ENCODE results near the gene OLFM3. TPM values are rescaled to one million over a fixed set of nuclear protein-coding genes. Genes with fewer than 3 reads are reported as not detected.

OLFM3 gene
- total and polyA plus RNA-seq, 3 donors from 2014 or later = 0.56 TPM; not detected in 2

DNA sequence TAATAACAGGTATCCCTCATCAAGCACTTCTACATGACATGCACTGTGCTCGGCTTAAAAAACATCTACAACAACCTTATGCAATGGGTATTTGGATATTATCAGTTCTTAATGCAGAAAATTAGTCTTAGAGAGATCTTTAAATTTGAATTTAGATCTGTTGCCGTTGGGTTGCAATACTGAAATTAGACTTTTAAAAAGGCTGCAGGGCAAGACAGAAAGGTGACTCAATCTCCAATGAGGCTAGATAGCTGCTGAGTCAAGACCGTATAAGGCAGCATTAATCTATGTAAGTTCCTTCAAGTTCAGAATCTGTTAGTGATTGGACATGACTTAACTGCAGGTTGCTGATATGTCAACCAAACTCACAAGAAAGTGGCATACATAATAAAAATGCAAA is 37.3 kb downstream of the OLFM3 start:
- H3K4me1 ChIP-seq = no peaks in the 10 kb centered on the region
- intact Hi-C loops (cut with DNase I; ENCODE audit: low total_unique reads) = no loop called here
- no peak for DNase-seq
- no peak overlapping the region for H3K27ac ChIP-seq
- no peak overlapping the region for H3K4me3 ChIP-seq
- TF ChIP-seq, protein P1, sequence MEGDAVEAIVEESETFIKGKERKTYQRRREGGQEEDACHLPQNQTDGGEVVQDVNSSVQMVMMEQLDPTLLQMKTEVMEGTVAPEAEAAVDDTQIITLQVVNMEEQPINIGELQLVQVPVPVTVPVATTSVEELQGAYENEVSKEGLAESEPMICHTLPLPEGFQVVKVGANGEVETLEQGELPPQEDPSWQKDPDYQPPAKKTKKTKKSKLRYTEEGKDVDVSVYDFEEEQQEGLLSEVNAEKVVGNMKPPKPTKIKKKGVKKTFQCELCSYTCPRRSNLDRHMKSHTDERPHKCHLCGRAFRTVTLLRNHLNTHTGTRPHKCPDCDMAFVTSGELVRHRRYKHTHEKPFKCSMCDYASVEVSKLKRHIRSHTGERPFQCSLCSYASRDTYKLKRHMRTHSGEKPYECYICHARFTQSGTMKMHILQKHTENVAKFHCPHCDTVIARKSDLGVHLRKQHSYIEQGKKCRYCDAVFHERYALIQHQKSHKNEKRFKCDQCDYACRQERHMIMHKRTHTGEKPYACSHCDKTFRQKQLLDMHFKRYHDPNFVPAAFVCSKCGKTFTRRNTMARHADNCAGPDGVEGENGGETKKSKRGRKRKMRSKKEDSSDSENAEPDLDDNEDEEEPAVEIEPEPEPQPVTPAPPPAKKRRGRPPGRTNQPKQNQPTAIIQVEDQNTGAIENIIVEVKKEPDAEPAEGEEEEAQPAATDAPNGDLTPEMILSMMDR (IDR thresholded peaks at IDR 0.05) = no peak
- no peak for TF ChIP-seq POLR2A (IDR thresholded peaks at IDR 0.05)
- H3K27me3 ChIP-seq = no peaks in the 10 kb centered on the region
- 78% methylated on average over 3 of the region's 3 CpGs for WGBS, 2 donors
- no peaks in the 10 kb centered on the region for H3K9me3 ChIP-seq
- no peaks in the 10 kb centered on the region for H3K36me3 ChIP-seq (ENCODE audit: low read depth, missing control alignments)

DNA sequence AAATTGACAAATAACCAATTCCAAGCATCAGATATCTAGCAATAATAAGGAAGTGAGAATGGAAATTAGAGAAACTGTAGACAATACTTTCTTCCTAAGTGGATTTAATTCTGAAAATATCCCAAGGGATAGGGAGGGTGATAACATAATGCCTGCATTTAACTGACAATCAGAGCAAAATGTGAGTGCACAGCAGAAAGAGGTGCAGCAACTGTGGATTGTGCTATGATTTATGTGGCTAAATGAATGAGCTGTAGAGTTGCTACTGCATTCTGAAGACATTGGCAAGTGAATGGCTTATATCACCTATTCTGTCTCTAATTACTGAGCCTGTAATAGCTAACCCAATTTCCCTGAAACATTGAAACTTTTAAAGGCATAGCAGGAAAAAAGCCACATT is 39.0 kb downstream of the OLFM3 start:
- TF ChIP-seq, protein P1 (IDR thresholded peaks at IDR 0.05) = no peak
- no peak for TF ChIP-seq POLR2A (IDR thresholded peaks at IDR 0.05)
- Histone ChIP-seq H3K27ac (no peak overlapping the region), H3K36me3 (ENCODE audit: low read depth, missing control alignments) (no peaks in the 10 kb centered on the region), H3K4me3 (no peak overlapping the region), H3K27me3 (no peaks in the 10 kb centered on the region), H3K9me3 (no peaks in the 10 kb centered on the region), H3K4me1 (no peaks in the 10 kb centered on the region)
- intact Hi-C loops (cut with DNase I; ENCODE audit: low total_unique reads) = no loop called here
- DNase-seq = no peak

- Histone ChIP-seq H3K9me3 (no peaks in the 10 kb centered on the region), H3K4me1 (no peaks in the 10 kb centered on the region), H3K27ac (no peak overlapping the region), H3K36me3 (ENCODE audit: low read depth, missing control alignments) (no peaks in the 10 kb centered on the region), H3K4me3 (no peak overlapping the region), H3K27me3 (no peaks in the 10 kb centered on the region)
- intact Hi-C loops (cut with DNase I; ENCODE audit: low total_unique reads) = no loop called here
- no peak for DNase-seq
- TF ChIP-seq, protein P1 (IDR thresholded peaks at IDR 0.05) = no peak
- no peak for TF ChIP-seq POLR2A (IDR thresholded peaks at IDR 0.05)
- WGBS, 2 donors = 32 to 41% methylated on average over 1 of the region's 1 CpG
These were observed 43.1 kb downstream of the OLFM3 start for GRCh38 chr1:101953623-101954022.

DNA sequence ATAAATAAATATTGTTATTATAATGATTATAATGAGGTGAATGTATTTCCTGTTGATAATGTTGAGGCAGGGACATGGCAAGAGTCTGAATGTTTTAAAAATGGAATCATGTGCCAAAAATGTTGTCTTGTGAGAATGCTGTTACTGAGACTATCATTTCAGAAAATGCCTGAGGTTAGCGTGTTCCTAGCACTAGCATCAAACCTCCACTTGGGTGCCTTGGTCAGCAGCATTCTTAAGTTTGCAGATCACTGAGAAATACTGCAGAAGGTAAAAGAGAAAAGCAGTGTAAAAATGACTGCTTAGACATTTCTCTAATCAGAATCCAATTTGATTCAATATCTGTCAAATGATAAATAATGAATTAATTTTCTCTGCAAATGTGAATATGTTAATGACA is 50.8 kb downstream of the OLFM3 start:
- no peaks in the 10 kb centered on the region for H3K4me1 ChIP-seq
- H3K27ac ChIP-seq = no peak overlapping the region
- H3K27me3 ChIP-seq = no peaks in the 10 kb centered on the region
- DNase-seq = no peak
- no peak overlapping the region for H3K4me3 ChIP-seq
- no peaks in the 10 kb centered on the region for H3K36me3 ChIP-seq (ENCODE audit: low read depth, missing control alignments)
- WGBS, 2 donors = 53 to 62% methylated on average over 1 of the region's 1 CpG
- intact Hi-C loops (cut with DNase I; ENCODE audit: low total_unique reads) = no loop called here
- no peaks in the 10 kb centered on the region for H3K9me3 ChIP-seq
- TF ChIP-seq, protein P1 (IDR thresholded peaks at IDR 0.05) = no peak
- no peak for TF ChIP-seq POLR2A (IDR thresholded peaks at IDR 0.05)

DNA sequence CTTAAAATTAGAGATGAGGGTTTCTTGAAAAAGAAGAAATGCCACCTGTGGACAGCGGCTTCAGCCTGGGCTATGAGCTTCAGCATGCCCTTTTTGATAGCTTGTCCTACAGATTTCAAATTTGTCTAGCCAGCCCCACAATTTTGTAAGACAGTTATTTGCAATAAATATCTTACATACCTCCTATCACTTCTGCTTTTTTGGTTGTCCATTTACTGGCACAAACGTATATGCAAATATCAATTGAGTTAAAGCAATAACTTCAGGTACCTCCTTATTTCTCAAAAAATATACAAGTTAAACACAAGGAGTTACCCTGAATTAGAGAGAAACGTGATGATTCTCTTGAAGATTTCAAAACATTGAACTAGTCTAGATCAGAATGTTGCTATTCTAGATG is 53.5 kb downstream of the OLFM3 start:
- no peak for DNase-seq
- TF ChIP-seq, protein P1 (IDR thresholded peaks at IDR 0.05) = no peak
- TF ChIP-seq POLR2A (IDR thresholded peaks at IDR 0.05) = no peak
- no peaks in the 10 kb centered on the region for H3K27me3 ChIP-seq
- H3K4me1 ChIP-seq = no peaks in the 10 kb centered on the region
- no peak overlapping the region for H3K4me3 ChIP-seq
- WGBS, 2 donors = 56 to 58% methylated on average over 3 of the region's 3 CpGs
- no peaks in the 10 kb centered on the region for H3K36me3 ChIP-seq (ENCODE audit: low read depth, missing control alignments)
- H3K9me3 ChIP-seq = no peaks in the 10 kb centered on the region
- no peak overlapping the region for H3K27ac ChIP-seq
- intact Hi-C loops (cut with DNase I; ENCODE audit: low total_unique reads) = no loop called here
